Measurements from ENCODE around the gene SPAG5. TPM values are rescaled to one million over a fixed set of nuclear protein-coding genes. Genes with fewer than 3 reads are reported as not detected.

SPAG5 gene
- total and polyA plus RNA-seq, 4 donors = 10.6 to 41.8 (median 12.8) TPM

- H3K4me1 ChIP-seq (ENCODE audit: control insufficient read depth in 4 of 4, insufficient read depth in 4 of 4, low read length in 3 of 4) = peaks cover 4 to 25% (median 20%) of the 10 kb centered on the region in 4 donors
- no peaks in the 10 kb centered on the region for H3K9me3 ChIP-seq (ENCODE audit: control insufficient read depth in 4 of 4, low read length in 3 of 4)
- DNase-seq (ENCODE audit: low spot score) = no peak
- no peak for TF ChIP-seq CTCF (IDR thresholded peaks at IDR 0.05; ENCODE audit: low read depth, low read length, missing input control)
- H3K9ac ChIP-seq (ENCODE audit: low read depth in 1 of 2, low read length in 2 of 2) = no peak overlapping the region
- no peak overlapping the region for H3K27ac ChIP-seq (ENCODE audit: low read depth in 1 of 2, low read length in 2 of 2)
- WGBS = 89% methylated on average over 6 of the region's 6 CpGs
- H3K36me3 ChIP-seq (ENCODE audit: control insufficient read depth in 4 of 4, insufficient read depth in 3 of 4, low read depth in 1 of 4, low read length in 3 of 4) = peaks cover 6 to 44% (median 32%) of the 10 kb centered on the region in 4 donors
- H3K27me3 ChIP-seq (ENCODE audit: control insufficient read depth in 4 of 4, insufficient read depth in 4 of 4, low read length in 3 of 4) = no peaks in the 10 kb centered on the region
- no peak overlapping the region for H3K4me3 ChIP-seq (ENCODE audit: low read depth in 1 of 3, low read length in 3 of 3)
Observed at GRCh38 chr17:28554565-28554964, 44.3 kb downstream of the SPAG5 start.

GRCh38 chr17:28553000-28553505 is 45.8 kb downstream of the SPAG5 start:
- Histone ChIP-seq H3K36me3 (ENCODE audit: control insufficient read depth in 4 of 4, insufficient read depth in 3 of 4, low read depth in 1 of 4, low read length in 3 of 4) (peaks cover 6 to 37% (median 26%) of the 10 kb centered on the region in 4 donors), H3K4me3 (ENCODE audit: low read depth in 1 of 3, low read length in 3 of 3) (no peak overlapping the region)

GRCh38 chr17:28552176-28552999 is 46.4 kb downstream of the SPAG5 start, which contains the start of gene UNC119:
UNC119 (minus strand) TSS chr17:28552624; CDS start chr17:28552557, 67 bp downstream.
- peaks cover 4 to 25% (median 20%) of the 10 kb centered on the region in 4 donors for H3K4me1 ChIP-seq (ENCODE audit: control insufficient read depth in 4 of 4, insufficient read depth in 4 of 4, low read length in 3 of 4)
- peak; percentile 84 for DNase-seq (ENCODE audit: low spot score)
- TF ChIP-seq EGR1 (IDR thresholded peaks at IDR 0.05; ENCODE audit: low read depth in 2 of 2) (no peak), ATF3 (IDR thresholded peaks at IDR 0.05) (no peak), FOXA2 (IDR thresholded peaks at IDR 0.05) (no peak), YY1 (IDR thresholded peaks at IDR 0.05) (no peak), FOXA1 (IDR thresholded peaks at IDR 0.05) (no peak), ZBTB33 (IDR thresholded peaks at IDR 0.05) (no peak), GABPA (IDR thresholded peaks at IDR 0.05 in 1 of 2, conservative IDR thresholded peaks at IDR 0.05 in 1 of 2) (no peak)
- 3% methylated on average over 67 of the region's 67 CpGs for WGBS
- H3K9me3 ChIP-seq (ENCODE audit: control insufficient read depth in 4 of 4, low read length in 3 of 4) = no peaks in the 10 kb centered on the region
- no peaks in the 10 kb centered on the region for H3K27me3 ChIP-seq (ENCODE audit: control insufficient read depth in 4 of 4, insufficient read depth in 4 of 4, low read length in 3 of 4)
- peak within 1 kb of the TSS; percentile 30 to 77 (median 65) for H3K4me3 ChIP-seq (ENCODE audit: low read depth in 1 of 3, low read length in 3 of 3)
- peak within 1 kb of the TSS; percentile 26 to 73 for H3K27ac ChIP-seq (ENCODE audit: low read depth in 1 of 2, low read length in 2 of 2)
- peaks cover 8 to 31% (median 23%) of the 10 kb centered on the region in 4 donors for H3K36me3 ChIP-seq (ENCODE audit: control insufficient read depth in 4 of 4, insufficient read depth in 3 of 4, low read depth in 1 of 4, low read length in 3 of 4)
- H3K9ac ChIP-seq (ENCODE audit: low read depth in 1 of 2, low read length in 2 of 2) = no peak within 1 kb of the TSS

More at GRCh38 chr17:28553000-28553505, 45.8 kb downstream of the SPAG5 start:
- TF ChIP-seq HNF4A (conservative IDR thresholded peaks at IDR 0.05) = peak; percentile 68 to 70
- peak in 1 of 2 donors; percentile 14 for TF ChIP-seq RXRA (IDR thresholded peaks at IDR 0.05)
- TF ChIP-seq FOXA1 (IDR thresholded peaks at IDR 0.05) = no peak
- no peak for DNase-seq (ENCODE audit: low spot score)
- Histone ChIP-seq H3K27ac (ENCODE audit: low read depth in 1 of 2, low read length in 2 of 2) (peak overlapping the region; percentile 26 to 73), H3K9ac (ENCODE audit: low read depth in 1 of 2, low read length in 2 of 2) (no peak overlapping the region), H3K9me3 (ENCODE audit: control insufficient read depth in 4 of 4, low read length in 3 of 4) (no peaks in the 10 kb centered on the region), H3K4me1 (ENCODE audit: control insufficient read depth in 4 of 4, insufficient read depth in 4 of 4, low read length in 3 of 4) (peaks cover 4 to 25% (median 20%) of the 10 kb centered on the region in 4 donors), H3K27me3 (ENCODE audit: control insufficient read depth in 4 of 4, insufficient read depth in 4 of 4, low read length in 3 of 4) (no peaks in the 10 kb centered on the region)
- WGBS = 64% methylated on average over 5 of the region's 5 CpGs

Measured in liver (tissue), 9 donors.